OCI-M2 (cell line): Measurements from ENCODE around the gene HSBP1.

Source experiments
- DNase-seq: peaks from one replicate; lab custom pipeline; 2025; ENCODE audit not compliant: unreplicated experiment; lab: John Stamatoyannopoulos, UW

HSBP1 gene

GRCh38 chr16:83838151-83838550 lies 30.4 kb downstream of the HSBP1 start:
- no peak for DNase-seq

GRCh38 chr16:83839561-83839960 lies 31.8 kb downstream of the HSBP1 start:
- no peak for DNase-seq

- DNase-seq = no peak
Observed at GRCh38 chr16:83840060-83840617, 32.4 kb downstream of the HSBP1 start.

GRCh38 chr16:83842291-83842690 lies 34.5 kb downstream of the HSBP1 start:
- DNase-seq = no peak

- no peak for DNase-seq
Observed at GRCh38 chr16:83842756-83843507, 35.2 kb downstream of the HSBP1 start.

- DNase-seq = no peak
Observed at GRCh38 chr16:83843657-83844056, 35.9 kb downstream of the HSBP1 start.

- DNase-seq = no peak
Observed at GRCh38 chr16:83845263-83845662, 37.5 kb downstream of the HSBP1 start.

- DNase-seq = no peak
Observed at GRCh38 chr16:83847371-83848225, 39.8 kb downstream of the HSBP1 start.

GRCh38 chr16:83849421-83849820 lies 41.6 kb downstream of the HSBP1 start:
- no peak for DNase-seq

GRCh38 chr16:83850947-83851346 lies 43.2 kb downstream of the HSBP1 start:
- DNase-seq = no peak

GRCh38 chr16:83851473-83851872 lies 43.7 kb downstream of the HSBP1 start:
- DNase-seq = no peak

GRCh38 chr16:83852774-83853173 lies 45.0 kb downstream of the HSBP1 start:
- DNase-seq = no peak

- DNase-seq = no peak
Observed at GRCh38 chr16:83853834-83854233, 46.1 kb downstream of the HSBP1 start.

- no peak for DNase-seq
Observed at GRCh38 chr16:83854420-83854819, 46.6 kb downstream of the HSBP1 start.

- no peak for DNase-seq
Observed at GRCh38 chr16:83856792-83857191, 49.0 kb downstream of the HSBP1 start.

- no peak for DNase-seq
Observed at GRCh38 chr16:83859265-83859664, 51.5 kb downstream of the HSBP1 start.

GRCh38 chr16:83862661-83863060 lies 54.9 kb downstream of the HSBP1 start:
- no peak for DNase-seq

GRCh38 chr16:83863682-83864081 lies 55.9 kb downstream of the HSBP1 start:
- DNase-seq = no peak
